ENCODE measurements around the gene MPV17.
"Not testable (repeated sequence)": the region's sequence is repeated elsewhere in the genome, so short reads cannot be mapped to it uniquely, and the experiment has no call there.

MPV17 gene

GRCh38 chr2:27323596-27324285 lies 844 bp upstream of the MPV17 start:
- no peak for DNase-seq

GRCh38 chr2:27322301-27322765 lies 564 bp downstream of the MPV17 start:
- DNase-seq: peak in 3 of 58 donors; percentile 36 to 43 (median 41)

GRCh38 chr2:27320958-27321543 lies 1.8 kb downstream of the MPV17 start:
- peak in 2 of 58 donors; percentile 20 to 28 for DNase-seq

- not testable (repeated sequence) for DNase-seq
Observed at GRCh38 chr2:27319839-27320238, 3.1 kb downstream of the MPV17 start.

GRCh38 chr2:27316655-27317412 lies 6.1 kb downstream of the MPV17 start:
- peak in 37 of 58 donors; percentile 6 to 82 (median 43) for DNase-seq

- DNase-seq: no peak
Observed at GRCh38 chr2:27315122-27315521, 7.8 kb downstream of the MPV17 start.

GRCh38 chr2:27314709-27315108 lies 8.2 kb downstream of the MPV17 start:
- DNase-seq: no peak

GRCh38 chr2:27313882-27314645 lies 8.8 kb downstream of the MPV17 start:
- no peak for DNase-seq

GRCh38 chr2:27312152-27312551 lies 10.7 kb downstream of the MPV17 start:
- no peak for DNase-seq

- DNase-seq: no peak
Observed at GRCh38 chr2:27309651-27310050, 13.2 kb downstream of the MPV17 start.

- peak in 1 of 58 donors; percentile 5 for DNase-seq
Observed at GRCh38 chr2:27308359-27308881, 14.5 kb downstream of the MPV17 start, which contains the start of gene UCN. Gene UCN (minus strand): TSS chr2:27308445. CDS start chr2:27307895, 550 bp downstream.

GRCh38 chr2:27307545-27308358 lies 15.1 kb downstream of the MPV17 start:
- no peak for DNase-seq

GRCh38 chr2:27307287-27307544 lies 15.7 kb downstream of the MPV17 start:
- DNase-seq: no peak

- DNase-seq: no peak
Observed at GRCh38 chr2:27306573-27307286, 16.2 kb downstream of the MPV17 start.

- no peak for DNase-seq
Observed at GRCh38 chr2:27306136-27306535, 16.8 kb downstream of the MPV17 start.

GRCh38 chr2:27305516-27305915 lies 17.4 kb downstream of the MPV17 start:
- DNase-seq: no peak

- no peak for DNase-seq
Observed at GRCh38 chr2:27304488-27305240, 18.2 kb downstream of the MPV17 start.

GRCh38 chr2:27303093-27304025 lies 19.5 kb downstream of the MPV17 start:
- DNase-seq: peak in 9 of 58 donors; percentile 2 to 40 (median 27)
